ENCODE data around the gene GDF9.

GDF9 gene, protein sequence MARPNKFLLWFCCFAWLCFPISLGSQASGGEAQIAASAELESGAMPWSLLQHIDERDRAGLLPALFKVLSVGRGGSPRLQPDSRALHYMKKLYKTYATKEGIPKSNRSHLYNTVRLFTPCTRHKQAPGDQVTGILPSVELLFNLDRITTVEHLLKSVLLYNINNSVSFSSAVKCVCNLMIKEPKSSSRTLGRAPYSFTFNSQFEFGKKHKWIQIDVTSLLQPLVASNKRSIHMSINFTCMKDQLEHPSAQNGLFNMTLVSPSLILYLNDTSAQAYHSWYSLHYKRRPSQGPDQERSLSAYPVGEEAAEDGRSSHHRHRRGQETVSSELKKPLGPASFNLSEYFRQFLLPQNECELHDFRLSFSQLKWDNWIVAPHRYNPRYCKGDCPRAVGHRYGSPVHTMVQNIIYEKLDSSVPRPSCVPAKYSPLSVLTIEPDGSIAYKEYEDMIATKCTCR

DNA sequence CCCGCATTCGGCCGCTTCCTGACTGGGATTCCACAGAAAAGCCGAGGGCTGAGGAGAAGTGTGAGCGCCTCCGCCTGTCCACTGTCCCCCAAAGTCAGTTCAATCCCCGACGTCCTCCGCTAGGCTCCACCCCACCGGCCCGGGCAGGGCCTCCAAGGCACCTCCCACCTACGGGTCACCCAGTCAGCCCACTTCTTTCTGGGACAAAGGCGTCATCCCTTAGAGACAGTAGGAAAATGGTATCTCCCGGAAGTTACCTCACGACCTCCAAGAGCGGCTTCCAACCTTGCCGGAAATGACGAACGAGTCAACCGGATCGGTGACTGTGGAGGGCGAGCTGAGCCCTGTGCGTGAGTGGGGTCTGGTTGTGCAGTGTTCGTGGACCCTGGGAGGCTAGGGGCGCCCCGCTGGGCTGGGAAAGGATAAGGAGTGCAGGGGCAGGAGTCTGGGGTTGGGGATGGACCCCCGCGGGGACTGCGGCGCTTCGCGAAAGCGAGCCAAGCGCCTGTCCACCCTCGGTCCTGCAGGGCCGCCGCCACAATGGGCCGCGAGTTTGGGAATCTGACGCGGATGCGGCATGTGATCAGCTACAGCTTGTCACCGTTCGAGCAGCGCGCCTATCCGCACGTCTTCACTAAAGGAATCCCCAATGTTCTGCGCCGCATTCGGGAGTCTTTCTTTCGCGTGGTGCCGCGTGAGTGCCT lies at the start of gene GDF9, which contains the start of gene UQCRQ:
Gene GDF9, minus strand, starts transcription at position 128 of the 704 bp plus-strand sequence. CDS start 1,936 bp downstream, outside the sequence.
Gene UQCRQ, plus strand, starts transcription at position 301 of the 704 bp plus-strand sequence. Its CDS starts 240 bp downstream, at position 541.
- DNase-seq = peak; percentile 88 to 90

DNA sequence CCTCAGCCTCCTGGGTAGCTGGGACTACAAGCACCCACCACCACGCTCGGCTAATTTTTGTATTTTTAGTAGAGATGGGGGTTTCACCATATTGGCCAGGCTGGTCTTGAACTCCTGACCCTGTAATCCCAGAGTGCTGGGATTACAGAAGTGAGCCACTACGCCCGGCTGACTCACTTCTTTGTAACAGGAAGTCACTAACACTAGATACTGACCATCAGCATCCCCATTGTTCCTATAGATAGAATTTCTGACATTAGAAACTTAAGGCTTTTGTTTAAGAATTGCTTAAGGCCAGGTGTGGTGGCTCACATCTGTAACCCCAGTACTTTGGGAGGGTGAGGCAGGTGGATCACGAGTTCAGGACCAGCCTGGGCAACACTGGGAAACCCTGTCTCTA lies 49.4 kb upstream of the GDF9 start:
- DNase-seq = no peak

DNA sequence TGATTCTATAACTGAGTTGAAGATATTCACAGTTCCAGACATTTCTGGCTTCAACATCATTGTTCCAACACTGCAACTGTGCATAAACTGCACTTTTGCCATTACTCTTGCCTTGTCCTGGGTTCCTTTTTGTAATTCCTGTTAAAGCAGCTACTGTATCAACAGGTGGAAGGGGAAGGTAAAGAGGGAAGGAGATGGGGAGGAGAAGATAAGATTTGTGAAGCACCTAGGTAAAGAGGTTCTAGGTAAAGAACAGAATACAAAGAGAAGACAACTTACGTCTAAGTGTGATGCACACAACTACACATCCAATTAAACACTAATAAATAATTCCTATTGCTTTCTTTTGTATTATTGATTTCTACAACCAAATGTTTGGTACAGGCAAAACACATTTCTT lies 43.4 kb upstream of the GDF9 start:
- no peak for DNase-seq

DNA sequence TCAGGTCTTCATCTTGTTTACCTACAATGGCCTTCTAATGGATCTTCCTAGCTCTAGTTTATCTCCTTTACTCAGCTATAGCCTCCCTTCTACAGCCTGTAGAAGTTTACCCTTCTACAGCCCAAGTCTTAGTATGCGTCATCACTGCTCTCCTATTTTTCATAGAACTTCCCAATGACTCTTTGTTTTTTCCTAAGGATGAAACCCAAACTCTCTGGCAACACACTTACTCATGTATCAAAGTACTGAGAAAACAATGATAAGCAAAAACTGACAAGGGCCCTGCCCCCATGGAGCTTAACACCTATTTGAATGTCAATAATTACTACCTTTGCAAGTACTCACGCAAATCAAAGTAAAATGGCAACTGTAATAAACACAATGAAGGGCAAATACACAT lies 40.9 kb upstream of the GDF9 start:
- no peak for DNase-seq

DNA sequence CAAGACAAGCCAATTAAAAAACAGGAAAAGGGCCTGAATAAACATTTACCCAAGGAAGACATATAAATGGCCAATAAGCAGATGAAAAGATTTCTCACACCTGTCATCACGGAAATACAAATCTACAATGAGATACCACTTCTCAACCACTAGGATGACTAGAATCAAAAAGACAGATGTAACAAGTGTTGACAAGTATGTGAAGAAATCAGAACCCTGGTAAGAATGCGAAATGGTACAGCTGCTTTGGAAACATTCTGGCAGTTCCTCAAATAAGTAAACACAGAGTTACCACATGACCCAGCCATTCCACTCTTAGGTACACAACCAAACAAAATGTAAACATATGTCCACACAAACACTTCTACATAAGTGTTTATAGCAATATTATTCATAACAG lies 39.7 kb upstream of the GDF9 start:
- DNase-seq = no peak

DNA sequence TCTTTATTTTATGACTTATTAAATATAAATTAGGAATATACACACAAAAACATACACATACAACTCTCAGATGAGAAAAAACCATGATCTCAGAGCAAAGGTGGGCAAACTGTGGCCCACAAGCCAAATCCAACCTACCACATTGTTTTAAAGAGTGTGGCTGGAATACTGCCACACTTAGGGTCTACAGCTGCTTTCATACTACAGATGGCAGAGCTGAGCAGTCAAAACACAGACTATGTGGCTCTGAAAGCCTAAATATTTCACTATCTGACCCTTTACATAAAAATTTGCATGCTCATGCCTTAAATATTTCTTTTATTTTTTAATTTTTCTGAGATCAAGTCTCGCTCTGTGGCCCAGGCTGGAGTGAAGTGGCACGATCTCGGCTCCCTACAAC lies 35.5 kb upstream of the GDF9 start:
- DNase-seq = no peak

DNA sequence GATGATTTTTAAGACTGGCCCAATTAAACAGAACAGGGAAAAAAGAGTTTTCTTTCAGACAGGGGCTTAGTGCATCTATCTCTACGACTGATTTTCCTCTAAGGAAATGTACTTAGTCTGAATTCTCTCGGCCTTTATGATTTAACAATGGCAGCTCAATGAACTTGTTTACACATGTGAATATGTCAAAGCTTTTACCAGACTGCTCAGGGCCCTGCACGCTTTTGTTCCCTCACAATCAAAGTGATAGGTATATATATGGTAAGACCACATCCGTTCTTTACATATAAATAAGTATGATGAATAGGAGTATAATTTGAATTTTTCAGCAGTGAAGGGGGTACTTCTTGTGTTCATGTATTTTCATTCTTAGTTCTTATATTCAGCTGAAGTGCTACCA lies 34.8 kb upstream of the GDF9 start:
- DNase-seq = no peak

DNA sequence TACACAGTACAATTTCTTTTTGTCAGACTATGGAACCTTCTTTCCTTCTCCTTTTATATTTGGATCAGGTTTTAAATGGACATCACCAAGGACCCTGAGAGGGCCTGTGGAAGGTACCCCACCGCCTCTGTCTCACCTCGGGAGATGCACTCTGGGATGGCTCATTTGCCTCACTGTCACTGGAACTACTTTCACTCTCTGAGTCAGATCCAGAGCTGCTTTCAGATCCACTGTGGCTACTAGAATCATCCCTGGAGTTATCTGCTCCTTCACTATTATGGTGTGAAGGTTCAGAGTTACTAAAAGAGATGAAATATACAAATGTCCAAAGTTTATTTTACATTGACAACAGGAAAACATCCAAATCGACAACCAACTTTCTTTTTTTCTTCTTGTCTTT lies 31.8 kb upstream of the GDF9 start:
- DNase-seq = no peak

DNA sequence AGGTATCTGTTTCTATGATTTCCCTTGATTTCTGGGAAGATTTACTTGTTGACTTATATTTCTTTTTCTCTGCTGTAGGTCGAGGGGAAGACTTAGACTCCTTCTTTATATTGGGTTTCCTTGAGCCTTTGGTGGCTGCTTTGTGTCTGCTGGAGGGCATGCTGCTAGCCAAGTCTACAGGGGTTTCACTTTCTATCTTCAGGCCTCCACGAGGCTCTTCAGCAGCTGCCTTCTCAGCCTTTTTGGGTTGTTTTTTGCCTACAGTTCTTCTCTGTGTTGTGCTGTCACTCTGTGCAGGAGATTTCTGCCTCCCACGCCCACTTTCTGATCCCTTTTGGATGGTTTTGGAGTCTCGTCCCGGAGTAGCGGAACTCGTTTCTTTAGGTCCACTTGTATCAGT lies 30.4 kb upstream of the GDF9 start:
- DNase-seq = no peak

DNA sequence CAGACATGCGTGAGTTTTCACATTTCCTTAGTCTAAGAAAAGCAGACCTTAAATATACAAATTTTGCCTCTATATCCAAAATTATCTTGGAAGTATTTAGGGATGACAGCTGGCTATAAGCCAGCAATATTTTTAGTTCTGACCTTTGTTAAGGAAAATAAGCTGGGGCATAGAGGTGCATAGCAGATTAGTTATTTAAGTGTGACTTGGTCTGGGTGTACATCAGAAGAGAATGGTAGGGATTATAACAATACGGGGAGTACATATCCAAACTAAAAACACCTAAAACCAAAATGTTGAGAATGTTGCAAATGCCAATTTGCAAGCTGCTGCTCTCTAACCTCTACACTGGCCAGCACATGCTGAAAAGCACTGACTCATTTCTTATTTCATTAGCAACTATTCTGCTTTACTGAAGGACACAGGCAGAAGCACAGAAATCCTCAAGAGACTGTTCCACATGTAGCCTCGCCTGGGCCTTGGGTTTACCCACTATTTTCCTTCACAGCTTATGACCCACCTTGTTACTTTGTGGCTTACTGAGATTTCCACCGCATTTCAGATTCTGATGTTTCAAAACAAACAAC lies 29.5 kb upstream of the GDF9 start:
- no peak for DNase-seq

DNA sequence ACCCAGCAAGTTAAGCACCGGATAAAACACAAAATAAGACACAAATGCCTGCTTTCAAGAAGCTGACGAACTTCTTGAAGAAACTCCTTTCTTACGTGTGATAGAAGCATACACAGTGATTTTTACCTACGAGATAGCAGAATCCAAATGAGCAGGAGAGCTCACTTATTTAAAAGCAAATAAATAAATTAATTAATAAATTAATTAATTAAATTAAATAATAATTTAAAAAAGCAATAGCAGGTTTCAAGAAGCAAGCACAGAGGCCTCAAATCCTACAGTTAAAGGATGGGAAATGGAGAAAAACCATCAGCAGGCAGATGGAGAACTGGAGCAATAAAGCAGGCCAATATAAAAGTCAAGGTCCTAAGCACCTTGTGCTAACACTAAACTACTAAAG lies 24.5 kb upstream of the GDF9 start:
- no peak for DNase-seq

DNA sequence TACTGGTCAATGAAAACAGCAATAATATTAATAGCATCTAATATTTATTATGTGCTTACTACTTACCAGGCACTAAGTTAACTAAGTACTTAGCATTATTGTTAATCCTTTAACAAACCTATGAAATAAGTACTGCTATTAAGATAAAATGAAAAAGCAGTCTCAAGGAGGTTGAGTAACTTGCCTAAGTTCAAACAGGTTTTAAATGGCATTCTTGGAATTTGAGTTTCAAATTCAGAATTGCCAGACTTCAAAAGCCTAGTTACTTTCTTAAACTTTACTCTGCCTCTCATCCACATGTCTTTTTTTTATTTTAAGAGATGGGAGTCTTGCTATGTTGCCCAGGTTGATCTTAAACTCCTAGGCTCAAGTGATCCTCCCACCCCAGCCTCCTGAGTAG lies 23.2 kb upstream of the GDF9 start:
- no peak for DNase-seq

DNA sequence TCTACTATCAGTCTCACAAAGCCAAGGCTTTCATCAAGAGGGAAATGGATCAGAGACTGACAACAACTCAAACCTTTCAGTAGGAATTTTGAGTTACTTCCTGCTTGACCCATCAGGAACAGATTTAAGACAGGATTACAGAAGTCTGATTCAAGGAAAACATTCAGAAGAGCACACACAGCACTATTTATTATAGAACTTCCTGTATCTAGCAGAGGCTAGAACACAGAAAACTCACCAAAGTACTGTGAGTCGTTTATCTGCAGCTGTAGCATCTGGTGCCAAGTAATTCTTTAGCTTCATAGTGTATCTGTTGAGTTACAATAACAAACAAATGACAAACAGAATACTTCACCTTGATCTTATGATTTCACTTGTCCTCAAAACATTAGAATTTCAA lies 21.0 kb upstream of the GDF9 start:
- DNase-seq = no peak

DNA sequence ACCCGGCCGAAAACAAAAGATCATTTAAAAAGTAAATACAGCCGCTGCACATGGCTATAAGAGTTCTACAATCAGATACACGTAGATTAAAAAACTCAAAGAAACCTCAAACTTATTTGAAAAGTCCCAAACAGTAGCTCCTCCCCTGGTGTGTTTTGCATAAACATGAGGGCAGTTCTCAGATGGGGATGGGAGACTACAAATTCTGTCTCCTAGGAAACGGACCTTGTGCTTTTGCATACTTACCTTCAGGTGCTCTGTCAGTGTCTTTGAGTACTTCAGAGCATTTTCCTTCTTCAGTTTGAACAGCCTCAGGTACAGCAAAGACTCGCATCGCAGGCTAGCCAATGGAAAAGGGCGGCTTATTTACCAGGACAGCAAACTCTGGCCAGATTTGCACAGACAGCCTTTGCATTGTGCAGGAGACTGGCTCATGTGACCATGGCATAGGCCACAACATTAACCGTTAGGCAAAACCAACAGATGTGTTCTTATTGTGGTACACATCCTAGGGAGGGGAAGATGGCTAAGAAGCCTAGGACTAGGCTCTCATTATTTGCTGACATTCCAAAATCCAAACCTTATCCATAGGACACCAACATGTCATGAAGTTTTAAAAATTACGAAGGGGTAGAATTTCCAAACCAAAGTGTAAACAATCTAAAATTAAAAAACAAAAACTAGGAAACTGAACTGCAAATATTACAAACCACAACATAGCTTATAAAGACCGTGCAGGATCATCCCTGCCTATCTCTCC lies 20.0 kb upstream of the GDF9 start:
- no peak for DNase-seq

DNA sequence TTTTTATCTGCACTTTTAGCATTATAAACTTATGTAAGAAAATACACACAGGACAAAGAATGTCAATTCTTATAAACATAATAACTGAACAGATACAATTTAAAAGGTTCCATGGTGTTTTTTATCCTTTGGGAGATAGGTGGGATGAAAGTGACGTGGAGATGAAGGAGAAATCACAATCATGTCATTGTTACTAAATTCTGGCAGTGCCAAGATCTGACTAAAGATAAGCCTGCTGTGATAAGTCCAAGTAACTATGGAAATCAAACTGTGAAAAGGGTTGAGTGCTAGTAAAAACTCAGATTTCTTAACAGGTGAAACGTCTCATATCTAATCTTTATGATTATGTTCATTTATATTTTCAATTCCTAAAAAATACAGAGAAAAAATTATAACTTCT lies 18.3 kb upstream of the GDF9 start:
- no peak for DNase-seq

DNA sequence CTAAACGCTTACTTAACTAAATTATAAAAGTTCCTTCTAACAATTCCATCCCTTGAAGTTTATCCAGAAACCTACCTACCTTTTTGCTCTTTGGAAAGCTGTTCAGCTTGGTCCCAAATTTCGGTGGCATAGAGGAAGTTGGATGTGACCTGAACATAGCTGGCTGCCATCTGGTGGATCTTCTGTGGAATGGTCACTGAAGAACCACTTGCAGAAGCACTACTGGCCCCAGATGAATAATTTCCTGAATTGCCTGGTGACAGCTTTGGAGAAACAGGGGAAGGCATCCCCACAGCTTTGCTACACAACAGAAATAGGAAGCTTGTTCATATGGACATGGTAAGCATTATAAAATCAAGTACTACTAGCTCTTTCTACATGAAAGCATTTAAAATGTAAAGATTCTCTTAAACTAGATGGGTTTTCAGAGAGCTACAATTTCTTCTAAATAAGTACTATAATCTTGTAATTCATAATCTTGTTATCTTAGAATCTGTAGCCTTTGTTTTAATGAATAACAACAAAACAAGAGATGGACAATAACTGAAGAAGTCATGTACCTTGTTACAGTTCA lies 17.1 kb upstream of the GDF9 start:
- DNase-seq = no peak

DNA sequence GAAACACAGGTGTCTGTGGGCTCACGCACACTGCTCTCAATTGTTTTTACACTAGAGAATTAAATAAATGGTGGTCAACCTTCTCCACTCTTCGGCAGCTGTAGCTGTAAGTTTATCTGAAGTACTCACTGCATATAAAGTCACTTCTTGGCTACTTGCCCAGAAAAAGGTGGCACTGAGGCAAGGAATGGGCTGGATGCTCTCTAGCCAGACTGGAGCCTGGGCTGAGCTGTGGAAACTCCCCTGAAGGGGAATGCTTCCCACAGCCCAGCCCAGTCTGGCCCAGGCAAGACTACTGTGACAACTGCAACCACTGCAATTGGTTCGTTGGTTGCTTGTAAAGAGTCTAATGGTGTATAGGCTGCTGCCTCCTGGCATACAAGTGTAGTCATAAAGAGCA lies 11.7 kb upstream of the GDF9 start:
- no peak for DNase-seq

DNA sequence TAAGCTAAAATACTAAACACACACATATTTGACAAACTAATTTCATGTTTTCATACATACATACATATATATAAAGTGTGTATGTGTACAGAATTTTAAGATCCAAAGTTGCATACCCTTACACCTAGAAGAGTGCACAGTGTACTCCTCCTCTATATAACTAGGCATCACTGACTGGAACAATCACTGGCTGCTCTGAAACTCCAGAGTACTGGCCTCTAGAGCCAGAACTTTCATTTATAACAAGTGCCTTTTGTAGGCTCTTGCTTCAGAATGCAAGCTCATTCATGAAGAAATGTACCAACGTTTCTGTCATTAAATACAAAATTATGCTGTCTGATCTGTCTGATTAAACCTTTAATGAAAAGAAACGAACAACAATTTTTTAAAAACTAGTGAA lies 11.2 kb upstream of the GDF9 start:
- DNase-seq = no peak

DNA sequence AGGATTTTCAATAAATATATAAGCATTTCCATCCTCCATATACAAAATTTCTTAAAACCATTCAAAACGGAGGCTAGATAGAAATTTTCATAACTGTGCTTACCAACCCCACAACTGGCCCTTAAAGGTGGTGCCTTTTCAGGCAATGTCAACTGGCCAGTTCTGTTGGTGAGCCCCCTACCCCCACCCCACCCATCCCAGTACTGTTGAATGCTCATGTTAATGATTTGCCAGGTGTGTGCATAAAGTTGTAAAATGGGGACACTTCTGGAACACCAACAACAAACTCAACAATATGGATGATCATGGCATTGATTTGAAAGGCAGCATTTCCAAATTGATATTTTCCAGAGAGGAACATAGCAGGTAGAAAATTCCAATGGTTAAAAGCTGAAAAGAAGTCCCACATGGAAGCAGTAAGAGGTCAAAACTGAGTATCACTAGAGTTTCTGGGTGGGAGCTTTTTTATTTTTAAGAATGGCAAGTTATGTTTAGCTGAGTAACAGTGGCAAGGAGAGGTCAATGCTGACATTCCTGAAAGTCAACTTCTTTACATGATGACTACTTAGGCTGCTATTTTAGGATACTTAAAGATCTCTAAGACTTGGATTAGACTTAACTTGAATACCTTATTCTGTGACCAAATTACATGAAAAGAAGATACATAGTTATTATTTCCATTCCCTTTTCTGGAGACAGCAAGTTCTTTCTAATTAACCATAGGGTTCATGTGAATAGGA lies 9.9 kb upstream of the GDF9 start:
- DNase-seq = no peak

DNA sequence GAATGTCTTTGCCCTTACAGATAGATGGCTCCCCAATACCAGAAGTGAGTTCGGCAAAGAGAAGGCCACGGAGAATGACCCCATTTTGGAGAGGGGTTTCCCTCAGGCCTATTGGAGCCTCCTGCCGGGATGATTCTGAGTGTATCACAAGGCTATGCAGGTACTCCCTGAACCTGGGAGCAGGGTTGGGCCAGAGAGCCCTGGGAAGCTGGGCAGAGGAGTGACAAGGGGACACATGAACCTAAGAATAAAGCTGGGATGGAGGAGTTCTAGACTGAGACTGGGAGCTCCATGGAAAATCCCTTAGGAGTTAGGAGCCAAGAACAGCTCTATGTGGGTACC lies 7.6 kb upstream of the GDF9 start:
- DNase-seq = no peak

DNA sequence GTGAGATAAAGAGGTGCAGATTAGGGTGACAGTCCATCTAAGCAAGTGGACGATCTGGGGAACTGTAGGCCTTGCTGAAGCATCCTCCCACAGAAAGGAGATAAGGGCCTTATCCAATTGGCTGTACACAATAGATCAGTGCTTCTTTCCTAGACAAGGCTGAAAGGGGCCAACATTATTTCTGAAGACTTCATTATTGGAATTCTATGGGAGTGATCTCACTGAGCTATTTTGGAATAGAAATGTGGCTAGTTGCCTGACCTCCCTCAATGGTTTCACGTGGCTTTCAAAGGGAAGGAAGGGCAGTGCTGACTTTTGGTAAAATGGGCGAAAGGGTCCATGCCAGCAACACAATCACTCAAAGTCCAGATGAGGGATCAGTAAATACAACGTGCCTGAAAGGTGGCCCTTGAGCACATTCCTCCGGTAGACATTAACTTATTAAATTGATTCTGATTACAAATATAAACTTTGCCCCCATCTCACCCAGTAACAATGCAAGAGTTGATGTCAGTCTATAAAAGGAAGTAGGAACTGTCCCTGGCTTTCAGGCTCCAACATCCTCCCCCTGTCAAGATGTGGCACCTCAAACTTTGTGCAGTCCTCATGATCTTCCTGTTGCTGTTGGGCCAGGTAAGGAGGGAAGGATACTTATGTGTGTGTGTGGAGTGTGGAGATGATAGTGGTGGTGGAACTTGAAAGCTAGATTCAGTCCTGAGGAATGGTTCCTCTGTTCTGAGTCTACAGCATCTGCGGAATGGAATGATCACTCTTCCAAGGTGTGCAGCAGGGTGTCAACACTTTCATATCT lies 7.1 kb upstream of the GDF9 start, which contains the start of gene LEAP2:
Gene LEAP2, plus strand, starts transcription at position 550 of the 811 bp plus-strand sequence. Its CDS starts 27 bp downstream, at position 577.
- no peak for DNase-seq
